NCI-H128 (cell line): ENCODE results near the gene HDGF.
A peak's percentile ranks its signal among the peaks of the same experiment; 100 is the strongest.

Experiments used
- DNase-seq: peaks from one replicate; lab custom pipeline; 2025; ENCODE audit not compliant: unreplicated experiment; lab: John Stamatoyannopoulos, UW

The HDGF gene

GRCh38 chr1:156725683-156726280 is 25.7 kb downstream of the HDGF start:
- DNase-seq = peak; percentile 60

GRCh38 chr1:156721535-156721934 is 29.9 kb downstream of the HDGF start:
- no peak for DNase-seq

- no peak for DNase-seq
These were observed 30.3 kb downstream of the HDGF start for GRCh38 chr1:156721131-156721530.

GRCh38 chr1:156717351-156717750 is 34.1 kb downstream of the HDGF start:
- no peak for DNase-seq

- DNase-seq = no peak
These were observed 36.6 kb downstream of the HDGF start for GRCh38 chr1:156714830-156715229.

- DNase-seq = no peak
These were observed 38.8 kb downstream of the HDGF start for GRCh38 chr1:156712626-156713025.

GRCh38 chr1:156711011-156711817 is 40.3 kb downstream of the HDGF start:
- DNase-seq = no peak

GRCh38 chr1:156709757-156710489 is 41.6 kb downstream of the HDGF start:
- DNase-seq = no peak

- no peak for DNase-seq
These were observed 42.4 kb downstream of the HDGF start for GRCh38 chr1:156709031-156709430.

- DNase-seq = no peak
These were observed 43.2 kb downstream of the HDGF start for GRCh38 chr1:156708218-156708661.

- DNase-seq = no peak
These were observed 43.9 kb downstream of the HDGF start for GRCh38 chr1:156707417-156708217.

GRCh38 chr1:156706657-156707416 is 44.6 kb downstream of the HDGF start:
- DNase-seq = no peak

GRCh38 chr1:156705918-156706656 is 45.4 kb downstream of the HDGF start:
- DNase-seq = peak; percentile 31

GRCh38 chr1:156705321-156705917 is 46.1 kb downstream of the HDGF start, which contains the start of gene CRABP2:
Gene CRABP2 (minus strand): TSS chr1:156705583. CDS start chr1:156705446, 137 bp downstream.
- DNase-seq = no peak

- no peak for DNase-seq
These were observed 46.5 kb downstream of the HDGF start for GRCh38 chr1:156704930-156705320.

GRCh38 chr1:156704166-156704711 is 47.2 kb downstream of the HDGF start:
- DNase-seq = no peak

GRCh38 chr1:156703741-156704140 is 47.7 kb downstream of the HDGF start:
- no peak for DNase-seq

- no peak for DNase-seq
These were observed 48.1 kb downstream of the HDGF start for GRCh38 chr1:156703336-156703735.
